ENCODE measurements around the gene HECTD4. TPM values are rescaled to one million over a fixed set of nuclear protein-coding genes. Genes with fewer than 3 reads are reported as not detected.

The HECTD4 gene
- total RNA-seq, 1 experiment from 2014 or later, result 30.0 TPM

GRCh38 chr12:112294793-112295192, 87.4 kb downstream of the HECTD4 start:
- no peak overlapping the region for H3K4ac ChIP-seq (ENCODE audit: low read depth, low read length)
- H4K91ac ChIP-seq (ENCODE audit: insufficient read length, low read depth, low read length), result no peak overlapping the region
- no peak overlapping the region for H2BK120ac ChIP-seq (ENCODE audit: low read depth, low read length, poor library complexity, severe bottlenecking)
- H3K18ac ChIP-seq (ENCODE audit: insufficient read length, low read depth, low read length), result no peak overlapping the region
- no peaks in the 10 kb centered on the region for H3K79me1 ChIP-seq (ENCODE audit: insufficient read depth, low read depth, low read length, poor library complexity, severe bottlenecking)
- H3T11ph ChIP-seq (ENCODE audit: low read length), result no peak overlapping the region
- H2BK5ac ChIP-seq (ENCODE audit: insufficient read length, low read length), result no peak overlapping the region
- H3K9me3 ChIP-seq (ENCODE audit: control insufficient read depth, low read depth, low read length), result peaks cover 6% of the 10 kb centered on the region
- no peak overlapping the region for H3K23ac ChIP-seq (ENCODE audit: insufficient read length, low read depth, low read length)
- TF ChIP-seq, protein P1, sequence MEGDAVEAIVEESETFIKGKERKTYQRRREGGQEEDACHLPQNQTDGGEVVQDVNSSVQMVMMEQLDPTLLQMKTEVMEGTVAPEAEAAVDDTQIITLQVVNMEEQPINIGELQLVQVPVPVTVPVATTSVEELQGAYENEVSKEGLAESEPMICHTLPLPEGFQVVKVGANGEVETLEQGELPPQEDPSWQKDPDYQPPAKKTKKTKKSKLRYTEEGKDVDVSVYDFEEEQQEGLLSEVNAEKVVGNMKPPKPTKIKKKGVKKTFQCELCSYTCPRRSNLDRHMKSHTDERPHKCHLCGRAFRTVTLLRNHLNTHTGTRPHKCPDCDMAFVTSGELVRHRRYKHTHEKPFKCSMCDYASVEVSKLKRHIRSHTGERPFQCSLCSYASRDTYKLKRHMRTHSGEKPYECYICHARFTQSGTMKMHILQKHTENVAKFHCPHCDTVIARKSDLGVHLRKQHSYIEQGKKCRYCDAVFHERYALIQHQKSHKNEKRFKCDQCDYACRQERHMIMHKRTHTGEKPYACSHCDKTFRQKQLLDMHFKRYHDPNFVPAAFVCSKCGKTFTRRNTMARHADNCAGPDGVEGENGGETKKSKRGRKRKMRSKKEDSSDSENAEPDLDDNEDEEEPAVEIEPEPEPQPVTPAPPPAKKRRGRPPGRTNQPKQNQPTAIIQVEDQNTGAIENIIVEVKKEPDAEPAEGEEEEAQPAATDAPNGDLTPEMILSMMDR (conservative IDR thresholded peaks at IDR 0.05), result no peak
- H2AK5ac ChIP-seq (ENCODE audit: insufficient read length, low read length), result no peak overlapping the region
- H3K27ac ChIP-seq (ENCODE audit: insufficient read length, low read depth, low read length), result no peak overlapping the region
- no CpG with 5 or more reads among the region's 9 CpGs for WGBS (ENCODE audit: extremely low coverage, insufficient read length, low lambda C conversion rate)
- Mint-ChIP-seq H3K36me3 (ENCODE audit: insufficient read depth in 1 of 3, low read depth in 3 of 3) (peaks cover 2 to 6% (median 4%) of the 10 kb centered on the region in 3 experiments; a peak in 3 of 7 replicates), H3K9me3 (no peaks in the 10 kb centered on the region), H3K4me1 (no peaks in the 10 kb centered on the region), H3K4me3 (no peak overlapping the region), H3K27ac (no peak overlapping the region; a peak in 2 of 7 replicates), H3K27me3 (ENCODE audit: low read depth) (no peaks in the 10 kb centered on the region)
- H3K14ac ChIP-seq (ENCODE audit: insufficient read depth, low read length), result no peak overlapping the region
- H3K27me3 ChIP-seq (ENCODE audit: insufficient read depth, low read length), result no peaks in the 10 kb centered on the region
- no peak overlapping the region for H2BK15ac ChIP-seq (ENCODE audit: low read depth, low read length)
- H4K8ac ChIP-seq (replicated peaks; ENCODE audit: insufficient read length, low read depth, low read length), result no peak overlapping the region
- H4K5ac ChIP-seq (ENCODE audit: insufficient read length, low read depth, low read length), result no peak overlapping the region
- H3K79me2 ChIP-seq (ENCODE audit: insufficient read depth, low read length), result no peaks in the 10 kb centered on the region; the same call in 1 of the 2 replicates
- no peaks in the 10 kb centered on the region for H3K23me2 ChIP-seq (ENCODE audit: insufficient read length, low read depth, low read length, poor library complexity, severe bottlenecking)
- no peak overlapping the region for H3K9ac ChIP-seq (ENCODE audit: extremely low read depth, insufficient read length, low read length)
- H2BK12ac ChIP-seq (ENCODE audit: insufficient read length, low read depth, low read length), result no peak overlapping the region
- no peak overlapping the region for H3K56ac ChIP-seq (ENCODE audit: insufficient read length, low read depth, low read length)
- no peak overlapping the region for H2AFZ ChIP-seq (ENCODE audit: low read length)
- H2BK20ac ChIP-seq (ENCODE audit: low read depth, low read length, poor library complexity, severe bottlenecking), result no peak overlapping the region
- H3K4me1 ChIP-seq (ENCODE audit: insufficient read depth, low read length), result no peaks in the 10 kb centered on the region
- DNase-seq, result no peak
- H4K20me1 ChIP-seq (ENCODE audit: control insufficient read depth, insufficient read depth, insufficient read length), result no peaks in the 10 kb centered on the region
- H3K4me2 ChIP-seq (ENCODE audit: insufficient read depth, insufficient read length, low read length), result no peak overlapping the region

All from H9 (cell line).